HL-60 (cell line): ENCODE measurements around the gene RAB18.

Experiments
- GABPA ChIP-seq: IDR thresholded peaks from 2 replicates; pipeline ENCODE4 v1.6.1; 2012; ENCODE audit warnings: low read depth
- POLR2AphosphoS5 ChIP-seq: IDR thresholded peaks from 2 replicates; pipeline ENCODE4 v1.6.1; 2012; ENCODE audit warnings: low read depth
- TF ChIP-seq, protein P1 (sequence below): IDR thresholded peaks from one replicate; pipeline ENCODE4 v1.5.1; 2011; ENCODE audit warnings: low read length, control low read depth, inconsistent platforms; ENCODE audit not compliant: insufficient read depth
- TF ChIP-seq, protein P2 (sequence below): IDR thresholded peaks from 2 replicates; pipeline ENCODE4 v1.6.1; 2012; ENCODE audit warnings: low read depth; ENCODE audit not compliant: insufficient replicate concordance

DNA sequence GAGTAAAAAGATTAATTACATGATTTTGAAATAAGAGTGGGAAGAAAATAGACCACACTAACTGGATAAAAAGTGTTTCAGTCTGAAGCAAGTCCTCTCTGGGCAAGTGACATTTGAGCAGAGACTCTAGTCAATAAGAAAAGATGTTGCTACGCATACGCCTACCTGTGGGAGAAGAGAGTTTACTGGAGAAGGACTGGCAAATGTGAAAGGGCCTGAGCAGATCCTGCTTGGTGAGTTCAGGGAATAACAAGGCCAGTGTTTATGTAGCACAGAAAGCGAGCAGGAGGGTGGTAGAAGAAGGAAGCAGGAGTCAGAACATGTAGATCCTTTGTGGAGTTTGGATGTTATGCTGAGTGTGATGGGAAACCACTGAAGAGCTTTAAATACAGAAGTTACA, 43.4 kb downstream of the RAB18 start:
- TF ChIP-seq GABPA (no peak), POLR2AphosphoS5 (no peak)
- TF ChIP-seq, protein P1, sequence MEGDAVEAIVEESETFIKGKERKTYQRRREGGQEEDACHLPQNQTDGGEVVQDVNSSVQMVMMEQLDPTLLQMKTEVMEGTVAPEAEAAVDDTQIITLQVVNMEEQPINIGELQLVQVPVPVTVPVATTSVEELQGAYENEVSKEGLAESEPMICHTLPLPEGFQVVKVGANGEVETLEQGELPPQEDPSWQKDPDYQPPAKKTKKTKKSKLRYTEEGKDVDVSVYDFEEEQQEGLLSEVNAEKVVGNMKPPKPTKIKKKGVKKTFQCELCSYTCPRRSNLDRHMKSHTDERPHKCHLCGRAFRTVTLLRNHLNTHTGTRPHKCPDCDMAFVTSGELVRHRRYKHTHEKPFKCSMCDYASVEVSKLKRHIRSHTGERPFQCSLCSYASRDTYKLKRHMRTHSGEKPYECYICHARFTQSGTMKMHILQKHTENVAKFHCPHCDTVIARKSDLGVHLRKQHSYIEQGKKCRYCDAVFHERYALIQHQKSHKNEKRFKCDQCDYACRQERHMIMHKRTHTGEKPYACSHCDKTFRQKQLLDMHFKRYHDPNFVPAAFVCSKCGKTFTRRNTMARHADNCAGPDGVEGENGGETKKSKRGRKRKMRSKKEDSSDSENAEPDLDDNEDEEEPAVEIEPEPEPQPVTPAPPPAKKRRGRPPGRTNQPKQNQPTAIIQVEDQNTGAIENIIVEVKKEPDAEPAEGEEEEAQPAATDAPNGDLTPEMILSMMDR, result no peak
- TF ChIP-seq, protein P2, sequence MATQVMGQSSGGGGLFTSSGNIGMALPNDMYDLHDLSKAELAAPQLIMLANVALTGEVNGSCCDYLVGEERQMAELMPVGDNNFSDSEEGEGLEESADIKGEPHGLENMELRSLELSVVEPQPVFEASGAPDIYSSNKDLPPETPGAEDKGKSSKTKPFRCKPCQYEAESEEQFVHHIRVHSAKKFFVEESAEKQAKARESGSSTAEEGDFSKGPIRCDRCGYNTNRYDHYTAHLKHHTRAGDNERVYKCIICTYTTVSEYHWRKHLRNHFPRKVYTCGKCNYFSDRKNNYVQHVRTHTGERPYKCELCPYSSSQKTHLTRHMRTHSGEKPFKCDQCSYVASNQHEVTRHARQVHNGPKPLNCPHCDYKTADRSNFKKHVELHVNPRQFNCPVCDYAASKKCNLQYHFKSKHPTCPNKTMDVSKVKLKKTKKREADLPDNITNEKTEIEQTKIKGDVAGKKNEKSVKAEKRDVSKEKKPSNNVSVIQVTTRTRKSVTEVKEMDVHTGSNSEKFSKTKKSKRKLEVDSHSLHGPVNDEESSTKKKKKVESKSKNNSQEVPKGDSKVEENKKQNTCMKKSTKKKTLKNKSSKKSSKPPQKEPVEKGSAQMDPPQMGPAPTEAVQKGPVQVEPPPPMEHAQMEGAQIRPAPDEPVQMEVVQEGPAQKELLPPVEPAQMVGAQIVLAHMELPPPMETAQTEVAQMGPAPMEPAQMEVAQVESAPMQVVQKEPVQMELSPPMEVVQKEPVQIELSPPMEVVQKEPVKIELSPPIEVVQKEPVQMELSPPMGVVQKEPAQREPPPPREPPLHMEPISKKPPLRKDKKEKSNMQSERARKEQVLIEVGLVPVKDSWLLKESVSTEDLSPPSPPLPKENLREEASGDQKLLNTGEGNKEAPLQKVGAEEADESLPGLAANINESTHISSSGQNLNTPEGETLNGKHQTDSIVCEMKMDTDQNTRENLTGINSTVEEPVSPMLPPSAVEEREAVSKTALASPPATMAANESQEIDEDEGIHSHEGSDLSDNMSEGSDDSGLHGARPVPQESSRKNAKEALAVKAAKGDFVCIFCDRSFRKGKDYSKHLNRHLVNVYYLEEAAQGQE, result no peak
